ENCODE results near the gene DNAJB6. TPM values are rescaled to one million over a fixed set of nuclear protein-coding genes. Genes with fewer than 3 reads are reported as not detected.
A peak's percentile ranks its signal among the peaks of the same experiment; 100 is the strongest.

The DNAJB6 gene
- total RNA-seq, 4 donors from 2014 or later: 103 to 151 (median 139) TPM

DNA sequence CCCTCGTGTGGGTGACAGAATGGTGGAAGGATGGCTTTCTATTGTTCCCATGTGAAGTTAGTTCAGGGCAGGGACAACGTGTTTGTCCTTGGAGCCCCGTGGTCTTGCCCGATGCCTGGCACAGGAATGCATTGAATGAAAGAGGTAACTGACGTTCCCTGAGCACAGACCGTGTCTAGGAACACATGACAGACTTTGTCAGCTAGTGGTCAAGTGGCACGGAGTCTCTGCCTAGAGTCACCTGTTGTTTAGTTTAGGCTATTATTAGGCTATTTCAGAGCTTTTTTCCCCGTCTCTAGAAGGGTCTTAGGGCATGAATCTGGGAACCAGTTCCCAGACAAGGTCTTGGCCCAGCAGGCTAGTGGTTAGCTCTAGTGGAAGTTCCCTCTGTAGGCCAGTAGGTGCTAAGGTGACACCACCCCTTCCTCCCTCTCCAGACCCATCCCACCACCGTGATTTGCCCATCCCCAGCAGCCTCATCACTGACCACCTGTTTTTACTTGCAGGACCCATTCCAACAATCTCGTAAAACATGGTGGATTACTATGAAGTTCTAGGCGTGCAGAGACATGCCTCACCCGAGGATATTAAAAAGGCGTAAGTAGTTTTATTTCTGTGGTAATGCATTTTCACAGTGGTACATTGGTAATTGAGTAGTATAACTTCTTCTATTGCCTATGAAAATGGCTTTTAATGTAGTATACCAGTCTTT lies 21.4 kb downstream of the DNAJB6 start:
- intact Hi-C loops (cut with DNase I): no loop called here
- no peak overlapping the region for H3K4me3 ChIP-seq
- peaks cover 63 to 87% (median 82%) of the 10 kb centered on the region in 4 donors for H3K4me1 ChIP-seq
- no peaks in the 10 kb centered on the region for H3K27me3 ChIP-seq
- 87% methylated on average over 13 of the region's 13 CpGs for WGBS
- H3K36me3 ChIP-seq: peaks cover 6 to 42% (median 39%) of the 10 kb centered on the region in 4 donors
- TF ChIP-seq POLR2AphosphoS5 (IDR thresholded peaks at IDR 0.05): no peak
- no peak for TF ChIP-seq EP300 (IDR thresholded peaks at IDR 0.05)
- no peak for TF ChIP-seq POLR2A (IDR thresholded peaks at IDR 0.05; ENCODE audit: low read depth)
- TF ChIP-seq, protein P1, sequence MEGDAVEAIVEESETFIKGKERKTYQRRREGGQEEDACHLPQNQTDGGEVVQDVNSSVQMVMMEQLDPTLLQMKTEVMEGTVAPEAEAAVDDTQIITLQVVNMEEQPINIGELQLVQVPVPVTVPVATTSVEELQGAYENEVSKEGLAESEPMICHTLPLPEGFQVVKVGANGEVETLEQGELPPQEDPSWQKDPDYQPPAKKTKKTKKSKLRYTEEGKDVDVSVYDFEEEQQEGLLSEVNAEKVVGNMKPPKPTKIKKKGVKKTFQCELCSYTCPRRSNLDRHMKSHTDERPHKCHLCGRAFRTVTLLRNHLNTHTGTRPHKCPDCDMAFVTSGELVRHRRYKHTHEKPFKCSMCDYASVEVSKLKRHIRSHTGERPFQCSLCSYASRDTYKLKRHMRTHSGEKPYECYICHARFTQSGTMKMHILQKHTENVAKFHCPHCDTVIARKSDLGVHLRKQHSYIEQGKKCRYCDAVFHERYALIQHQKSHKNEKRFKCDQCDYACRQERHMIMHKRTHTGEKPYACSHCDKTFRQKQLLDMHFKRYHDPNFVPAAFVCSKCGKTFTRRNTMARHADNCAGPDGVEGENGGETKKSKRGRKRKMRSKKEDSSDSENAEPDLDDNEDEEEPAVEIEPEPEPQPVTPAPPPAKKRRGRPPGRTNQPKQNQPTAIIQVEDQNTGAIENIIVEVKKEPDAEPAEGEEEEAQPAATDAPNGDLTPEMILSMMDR (IDR thresholded peaks at IDR 0.05): no peak
- H3K27ac ChIP-seq (replicated peaks in 1 of 4): peak overlapping the region in 1 of 4 donors; percentile 41
- no peak for DNase-seq (ENCODE audit: extremely low spot score)
- H3K9me3 ChIP-seq: no peaks in the 10 kb centered on the region

DNA sequence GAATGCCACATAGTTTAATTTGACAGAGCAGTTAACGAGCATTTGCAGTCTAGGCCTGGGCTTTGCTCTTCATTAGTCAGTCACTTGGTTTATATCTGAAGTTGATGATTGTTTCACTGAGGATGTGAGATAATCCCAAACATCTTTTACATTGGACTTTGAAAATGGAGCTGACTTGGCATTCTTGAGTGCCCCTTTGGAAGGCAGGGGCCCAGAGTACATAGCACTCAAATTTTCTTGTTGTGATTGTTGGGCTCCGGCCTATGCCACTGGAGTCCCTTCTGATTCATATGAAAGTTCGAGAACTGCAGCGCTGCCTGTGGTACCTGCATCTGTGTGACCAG lies 21.9 kb downstream of the DNAJB6 start:
- Histone ChIP-seq H3K4me3 (no peak overlapping the region), H3K9me3 (no peaks in the 10 kb centered on the region), H3K4me1 (peaks cover 59 to 87% (median 76%) of the 10 kb centered on the region in 4 donors), H3K27me3 (no peaks in the 10 kb centered on the region), H3K27ac (replicated peaks in 1 of 4) (peak overlapping the region in 1 of 4 donors; percentile 41), H3K36me3 (peaks cover 11 to 48% (median 45%) of the 10 kb centered on the region in 4 donors)
- DNase-seq (ENCODE audit: extremely low spot score): no peak
- intact Hi-C loops (cut with DNase I): no loop called here
- 65% methylated on average over 4 of the region's 4 CpGs for WGBS
- TF ChIP-seq POLR2AphosphoS5 (IDR thresholded peaks at IDR 0.05) (no peak), EP300 (IDR thresholded peaks at IDR 0.05) (no peak), POLR2A (IDR thresholded peaks at IDR 0.05; ENCODE audit: low read depth) (no peak)
- TF ChIP-seq, protein P1 (IDR thresholded peaks at IDR 0.05): no peak

DNA sequence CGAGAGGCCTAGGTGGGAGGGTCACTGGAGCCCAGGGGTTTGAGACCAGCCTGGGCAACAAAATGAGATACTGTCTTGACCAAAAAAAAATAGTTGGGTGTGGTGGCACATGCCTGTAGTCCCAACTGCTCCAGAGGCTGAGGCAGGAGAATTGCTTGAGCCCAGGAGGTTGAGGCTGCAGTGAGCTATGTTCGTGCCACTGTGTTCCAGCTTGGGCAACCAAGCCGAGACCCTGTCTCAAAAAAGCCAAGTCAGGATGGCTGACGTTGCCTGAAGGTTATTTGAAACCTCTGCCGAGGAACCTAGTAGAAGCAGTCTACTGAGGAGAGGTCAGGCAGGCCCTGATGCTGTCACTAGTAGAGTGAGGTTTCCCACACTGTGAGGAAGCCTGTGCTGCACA lies 22.8 kb downstream of the DNAJB6 start:
- no peaks in the 10 kb centered on the region for H3K27me3 ChIP-seq
- H3K36me3 ChIP-seq: peaks cover 20 to 56% (median 53%) of the 10 kb centered on the region in 4 donors
- no peaks in the 10 kb centered on the region for H3K9me3 ChIP-seq
- intact Hi-C loops (cut with DNase I): no loop called here
- H3K27ac ChIP-seq (replicated peaks in 1 of 4): peak overlapping the region in 3 of 4 donors; percentile 4 to 41 (median 10)
- DNase-seq (ENCODE audit: extremely low spot score): no peak
- 74% methylated on average over 5 of the region's 5 CpGs for WGBS
- H3K4me3 ChIP-seq: no peak overlapping the region
- peaks cover 50 to 81% (median 69%) of the 10 kb centered on the region in 4 donors for H3K4me1 ChIP-seq
- TF ChIP-seq POLR2AphosphoS5 (IDR thresholded peaks at IDR 0.05) (no peak), POLR2A (IDR thresholded peaks at IDR 0.05; ENCODE audit: low read depth) (no peak), EP300 (IDR thresholded peaks at IDR 0.05) (no peak)
- TF ChIP-seq, protein P1 (IDR thresholded peaks at IDR 0.05): no peak

DNA sequence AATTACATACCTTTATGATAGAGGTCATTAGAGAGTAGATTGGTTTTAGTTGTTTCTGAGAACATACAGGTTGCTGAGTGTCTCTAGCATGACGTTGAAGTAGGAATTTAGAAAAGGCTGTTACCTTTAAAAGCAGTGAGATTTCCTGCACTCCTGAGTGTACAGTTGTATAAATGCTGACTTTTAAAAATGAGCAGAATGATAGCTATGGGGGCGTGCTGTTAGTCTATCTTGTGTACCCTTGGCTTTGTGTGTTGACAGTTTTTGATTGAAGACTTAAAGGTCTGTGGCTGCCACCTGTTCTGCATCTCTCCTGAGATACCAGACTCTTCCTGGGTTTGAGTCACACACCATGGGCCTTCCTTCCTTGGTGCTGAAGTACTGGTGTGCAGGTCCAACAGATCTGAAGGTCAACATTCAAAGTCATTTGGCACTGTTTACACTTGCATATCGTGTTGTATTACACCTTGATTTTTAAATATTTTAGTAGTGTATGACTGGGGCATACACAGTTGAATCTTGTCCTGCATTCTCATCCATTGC lies 23.8 kb downstream of the DNAJB6 start:
- Histone ChIP-seq H3K4me1 (peaks cover 41 to 71% (median 60%) of the 10 kb centered on the region in 4 donors), H3K36me3 (peaks cover 30 to 66% (median 63%) of the 10 kb centered on the region in 4 donors)

More for the DNA sequence above, 23.8 kb downstream of the DNAJB6 start:
- TF ChIP-seq, protein P1 (IDR thresholded peaks at IDR 0.05): no peak
- no peak for TF ChIP-seq POLR2A (IDR thresholded peaks at IDR 0.05; ENCODE audit: low read depth)
- TF ChIP-seq POLR2AphosphoS5 (IDR thresholded peaks at IDR 0.05): no peak
- no peak for TF ChIP-seq EP300 (IDR thresholded peaks at IDR 0.05)
- intact Hi-C loops (cut with DNase I): no loop called here
- Histone ChIP-seq H3K4me3 (no peak overlapping the region), H3K9me3 (no peaks in the 10 kb centered on the region), H3K27me3 (no peaks in the 10 kb centered on the region), H3K27ac (replicated peaks in 1 of 4) (no peak overlapping the region)
- DNase-seq (ENCODE audit: extremely low spot score): no peak
- WGBS: 67% methylated on average over 3 of the region's 3 CpGs

All from esophagus muscularis mucosa (tissue), 4 donors.